WTC11 (cell line): ENCODE measurements around the gene OR13C8. TPM values are rescaled to one million over a fixed set of nuclear protein-coding genes. Genes with fewer than 3 reads are reported as not detected.

Source experiments
- ATAC-seq: fragments of 200-7000 bp; cut with Tn5 transposase; 2 replicates; pipeline ENCODE4 v1.10.0; 2021; ENCODE audit warnings: mild to moderate bottlenecking, moderate library complexity
- CTCF ChIA-PET: fragments of 300-600 bp; sonication (Branson Sonifier 250); formaldehyde crosslinking; loops from one replicate; lab custom pipeline; 2021; ENCODE audit warnings: antibody characterized with exemption; lab: Charles Lee
- POLR2A ChIA-PET: fragments of 350-600 bp; sonication (Branson Sonifier 250); formaldehyde crosslinking; loops from one replicate; lab custom pipeline; 2021; ENCODE audit warnings: antibody characterized with exemption; lab: Charles Lee
- DNase-seq: peaks from one replicate; pipeline ENCODE4 v3.0.0; 2021; ENCODE audit warnings: low spot score
- H3K27ac Mint-ChIP-seq: 2 replicates; pipeline ENCODE4 v1.8.0; 2021; ENCODE audit warnings: mixed read lengths
- H3K27me3 Mint-ChIP-seq: 2 replicates; pipeline ENCODE4 v1.8.0; 2021; ENCODE audit warnings: low read depth, mild to moderate bottlenecking, moderate library complexity, mixed read lengths
- H3K36me3 Mint-ChIP-seq: 2 replicates; pipeline ENCODE4 v1.8.0; 2021; ENCODE audit warnings: mixed read lengths
- H3K4me1 Mint-ChIP-seq: 2 replicates; pipeline ENCODE4 v1.8.0; 2022; ENCODE audit warnings: mixed read lengths
- H3K4me3 Mint-ChIP-seq: 2 replicates; pipeline ENCODE4 v1.8.0; 2021; ENCODE audit warnings: mild to moderate bottlenecking, moderate library complexity, mixed read lengths
- H3K9me3 Mint-ChIP-seq: 2 replicates; pipeline ENCODE4 v1.8.0; 2021; ENCODE audit warnings: mixed read lengths
- AFF4 ChIP-seq: sonication (generic); formaldehyde crosslinking; IDR thresholded peaks from 2 replicates; pipeline ENCODE4 v1.8.1; 2023; ENCODE audit warnings: mild to moderate bottlenecking, missing genetic modification reagents, borderline replicate concordance
- ATF1 ChIP-seq: sonication (generic); formaldehyde crosslinking; IDR thresholded peaks from 2 replicates; pipeline ENCODE4 v1.8.1; 2023; ENCODE audit warnings: mild to moderate bottlenecking, moderate library complexity, missing genetic modification reagents
- ATF6 ChIP-seq: sonication (generic); formaldehyde crosslinking; IDR thresholded peaks from 2 replicates; pipeline ENCODE4 v1.8.1; 2023; ENCODE audit warnings: mild to moderate bottlenecking, missing genetic modification reagents
- CBFB ChIP-seq: sonication (generic); formaldehyde crosslinking; IDR thresholded peaks from 2 replicates; pipeline ENCODE4 v1.8.1; 2022; ENCODE audit warnings: mild to moderate bottlenecking, low read depth, missing genetic modification reagents
- E2F4 ChIP-seq: sonication (generic); formaldehyde crosslinking; IDR thresholded peaks from 2 replicates; pipeline ENCODE4 v1.8.1; 2022; ENCODE audit warnings: low read depth, mild to moderate bottlenecking, moderate library complexity, missing genetic modification reagents, borderline replicate concordance
- E2F5 ChIP-seq: sonication (generic); formaldehyde crosslinking; IDR thresholded peaks from 2 replicates; pipeline ENCODE4 v1.8.1; 2022; ENCODE audit warnings: mild to moderate bottlenecking, moderate library complexity, missing genetic modification reagents
- ELF4 ChIP-seq: sonication (generic); formaldehyde crosslinking; IDR thresholded peaks from 2 replicates; pipeline ENCODE4 v1.8.1; 2022; ENCODE audit warnings: low read depth, mild to moderate bottlenecking, moderate library complexity, missing genetic modification reagents
- ERG ChIP-seq: fragments of 250-450 bp; sonication (Bioruptor Pico); IDR thresholded peaks from 2 replicates; pipeline ENCODE4 v1.8.0; 2021; ENCODE audit warnings: mild to moderate bottlenecking
- FOXP4 ChIP-seq: sonication (generic); formaldehyde crosslinking; IDR thresholded peaks from 2 replicates; pipeline ENCODE4 v1.8.0; 2022; ENCODE audit warnings: mild to moderate bottlenecking, missing genetic modification reagents
- IRF2 ChIP-seq: sonication (generic); formaldehyde crosslinking; IDR thresholded peaks from 2 replicates; pipeline ENCODE4 v1.8.0; 2022; ENCODE audit warnings: low read depth, missing genetic modification reagents, borderline replicate concordance
- JAZF1 ChIP-seq: fragments of 250-450 bp; sonication (Bioruptor Pico); IDR thresholded peaks from 2 replicates; pipeline ENCODE4 v1.9.0; 2021; ENCODE audit warnings: moderate library complexity, mild to moderate bottlenecking, inconsistent platforms
- NFE2L1 ChIP-seq: sonication (generic); formaldehyde crosslinking; IDR thresholded peaks from 2 replicates; pipeline ENCODE4 v1.8.1; 2023; ENCODE audit warnings: missing genetic modification reagents
- NFYB ChIP-seq: sonication (generic); formaldehyde crosslinking; conservative IDR thresholded peaks from 2 replicates; pipeline ENCODE4 v1.8.0; 2022; ENCODE audit warnings: low read depth, missing genetic modification reagents
- NR2C2 ChIP-seq: sonication (generic); formaldehyde crosslinking; IDR thresholded peaks from 2 replicates; pipeline ENCODE4 v1.8.0; 2022; ENCODE audit warnings: mild to moderate bottlenecking, missing genetic modification reagents
- NR3C1 ChIP-seq: sonication (generic); formaldehyde crosslinking; conservative IDR thresholded peaks from 2 replicates; pipeline ENCODE4 v1.8.1; 2023; ENCODE audit warnings: low read depth, mild to moderate bottlenecking, missing genetic modification reagents
- RELA ChIP-seq: sonication (generic); formaldehyde crosslinking; IDR thresholded peaks from 2 replicates; pipeline ENCODE4 v1.8.1; 2022; ENCODE audit warnings: missing genetic modification reagents, mild to moderate bottlenecking, borderline replicate concordance
- TP53 ChIP-seq: sonication (generic); formaldehyde crosslinking; IDR thresholded peaks from 2 replicates; pipeline ENCODE4 v1.8.1; 2023; ENCODE audit warnings: mild to moderate bottlenecking, missing genetic modification reagents
- USF2 ChIP-seq: sonication (generic); formaldehyde crosslinking; IDR thresholded peaks from 2 replicates; pipeline ENCODE4 v1.8.1; 2023; ENCODE audit warnings: mild to moderate bottlenecking, missing genetic modification reagents, moderate library complexity
- ZNF121 ChIP-seq: sonication (generic); formaldehyde crosslinking; IDR thresholded peaks from 2 replicates; pipeline ENCODE4 v1.8.0; 2023; ENCODE audit warnings: missing genetic modification reagents
- ZNF138 ChIP-seq: sonication (generic); formaldehyde crosslinking; conservative IDR thresholded peaks from 2 replicates; pipeline ENCODE4 v1.8.1; 2022; ENCODE audit warnings: mild to moderate bottlenecking, moderate library complexity, missing genetic modification reagents
- ZNF317 ChIP-seq: sonication (generic); formaldehyde crosslinking; IDR thresholded peaks from 2 replicates; pipeline ENCODE4 v1.8.1; 2023; ENCODE audit warnings: low read depth, mild to moderate bottlenecking, moderate library complexity, missing genetic modification reagents, borderline replicate concordance
- ZNF396 ChIP-seq: fragments of 250-450 bp; sonication (Bioruptor Pico); IDR thresholded peaks from 2 replicates; pipeline ENCODE4 v1.8.0; 2021; ENCODE audit warnings: mild to moderate bottlenecking, moderate library complexity, borderline replicate concordance
- ZNF416 ChIP-seq: fragments of 250-450 bp; sonication (Bioruptor Pico); IDR thresholded peaks from 2 replicates; pipeline ENCODE4 v1.9.0; 2021; ENCODE audit warnings: mild to moderate bottlenecking, inconsistent platforms
- total RNA-seq: library from RNA; stranded (reverse); gene quantifications from 3 replicates; pipeline ENCODE4 v1.2.3, GENCODE V29; 2021

The OR13C8 gene
- total RNA-seq, 1 experiment from 2014 or later = not detected

- no peaks in the 10 kb centered on the region for H3K9me3 Mint-ChIP-seq
- no peaks in the 10 kb centered on the region for H3K36me3 Mint-ChIP-seq
- ATAC-seq (no peak), DNase-seq (no peak)
- CTCF ChIA-PET = no interaction called here
- no peaks in the 10 kb centered on the region for H3K27me3 Mint-ChIP-seq
- no peak overlapping the region for H3K4me3 Mint-ChIP-seq
- TF ChIP-seq TP53 (CRISPR knock-in tag) (no peak), ERG (CRISPR knock-in tag) (no peak), E2F4 (CRISPR knock-in tag) (no peak), ZNF121 (CRISPR knock-in tag) (no peak), NFE2L1 (CRISPR knock-in tag) (no peak), CBFB (CRISPR knock-in tag) (no peak), AFF4 (CRISPR knock-in tag) (no peak), IRF2 (no peak), ZNF396 (CRISPR knock-in tag) (no peak), USF2 (CRISPR knock-in tag) (no peak)
- TF ChIP-seq, all 79 proteins: peak for 0
- Mint-ChIP-seq H3K4me1 (peaks cover 2% of the 10 kb centered on the region; the same call in 1 of the 2 replicates), H3K27ac (no peak overlapping the region)
- POLR2A ChIA-PET = no interaction called here
These were observed 17.7 kb downstream of the OR13C8 start for GRCh38 chr9:104586496-104587180.

- CTCF ChIA-PET = no interaction called here
- Mint-ChIP-seq H3K4me1 (peaks cover 2% of the 10 kb centered on the region; the same call in 1 of the 2 replicates), H3K27me3 (no peaks in the 10 kb centered on the region), H3K27ac (no peak overlapping the region), H3K9me3 (peaks cover 4% of the 10 kb centered on the region; the same call in 1 of the 2 replicates), H3K36me3 (no peaks in the 10 kb centered on the region), H3K4me3 (no peak overlapping the region)
- POLR2A ChIA-PET = no interaction called here
- no peak for ATAC-seq
- no peak for DNase-seq
- TF ChIP-seq FOXP4 (CRISPR knock-in tag) (no peak), TP53 (CRISPR knock-in tag) (no peak), ZNF416 (CRISPR knock-in tag) (no peak), E2F5 (CRISPR knock-in tag) (no peak), NFE2L1 (CRISPR knock-in tag) (no peak), ATF6 (no peak), JAZF1 (no peak), ELF4 (CRISPR knock-in tag) (no peak), NFYB (CRISPR knock-in tag) (no peak), NR3C1 (no peak), RELA (CRISPR knock-in tag) (no peak), ATF1 (no peak), ZNF317 (CRISPR knock-in tag) (no peak), ZNF138 (CRISPR knock-in tag) (no peak), NR2C2 (CRISPR knock-in tag) (no peak)
These were observed 20.7 kb downstream of the OR13C8 start for GRCh38 chr9:104589626-104590025.
